HEK293T (cell line): Measurements from ENCODE around the gene TSPAN2.

Experiments
- CTCF ChIA-PET: fragments of 350-600 bp; formaldehyde crosslinking; extraction: SDS; loops from one replicate; lab custom pipeline; 2021; ENCODE audit warnings: antibody characterized with exemption, inconsistent platforms; lab: Yijun Ruan, JAX
- POLR2A ChIA-PET: fragments of 350-600 bp; formaldehyde crosslinking; extraction: SDS; loops from one replicate; lab custom pipeline; 2020; ENCODE audit warnings: antibody characterized with exemption, inconsistent platforms; lab: Yijun Ruan, JAX
- DNase-seq: peaks from one replicate; pipeline ENCODE4 v3.0.0; 2012; ENCODE audit warnings: mixed read lengths; ENCODE audit errors: extremely low spot score
- ARNT ChIP-seq: fragments of 450-650 bp; IDR thresholded peaks from 2 replicates; pipeline ENCODE4 v1.6.1; 2017; ENCODE audit warnings: mild to moderate bottlenecking
- BHLHE40 ChIP-seq: fragments of 450-650 bp; IDR thresholded peaks from 2 replicates; pipeline ENCODE4 v1.6.1; 2016; ENCODE audit warnings: mild to moderate bottlenecking, moderate library complexity, borderline replicate concordance
- CTBP1 ChIP-seq: fragments of 450-650 bp; IDR thresholded peaks from 2 replicates; pipeline ENCODE4 v1.6.1; 2016; ENCODE audit warnings: borderline replicate concordance
- ELF4 ChIP-seq: fragments of 450-650 bp; IDR thresholded peaks from 2 replicates; pipeline ENCODE4 v1.6.1; 2017; ENCODE audit warnings: antibody characterized with exemption
- FOXA1 ChIP-seq: fragments of 450-650 bp; IDR thresholded peaks from 2 replicates; pipeline ENCODE4 v1.6.1; 2016; ENCODE audit warnings: mild to moderate bottlenecking
- FOXK2 ChIP-seq: fragments of 450-650 bp; IDR thresholded peaks from 2 replicates; pipeline ENCODE4 v1.6.1; 2016; ENCODE audit warnings: mild to moderate bottlenecking
- FOXM1 ChIP-seq: fragments of 450-650 bp; IDR thresholded peaks from 2 replicates; pipeline ENCODE4 v1.6.1; 2017; ENCODE audit warnings: mild to moderate bottlenecking, borderline replicate concordance
- HDGF ChIP-seq: fragments of 450-650 bp; IDR thresholded peaks from 2 replicates; pipeline ENCODE4 v1.6.1; 2017; ENCODE audit warnings: antibody characterized with exemption, borderline replicate concordance
- L3MBTL2 ChIP-seq: fragments of 450-650 bp; conservative IDR thresholded peaks from 2 replicates; pipeline ENCODE4 v1.6.1; 2016; ENCODE audit warnings: mild to moderate bottlenecking
- LEF1 ChIP-seq: fragments of 450-650 bp; IDR thresholded peaks from 2 replicates; pipeline ENCODE4 v1.6.1; 2017; ENCODE audit warnings: mild to moderate bottlenecking, borderline replicate concordance
- NFRKB ChIP-seq: fragments of 450-650 bp; IDR thresholded peaks from 2 replicates; pipeline ENCODE4 v1.6.1; 2016; ENCODE audit warnings: mild to moderate bottlenecking, moderate library complexity
- PKNOX1 ChIP-seq: fragments of 450-650 bp; IDR thresholded peaks from 2 replicates; pipeline ENCODE4 v1.6.1; 2016
- SP1 ChIP-seq: fragments of 450-650 bp; IDR thresholded peaks from 2 replicates; pipeline ENCODE4 v1.6.1; 2017
- SUZ12 ChIP-seq: fragments of 450-650 bp; IDR thresholded peaks from 2 replicates; pipeline ENCODE4 v1.6.1; 2016; ENCODE audit warnings: mild to moderate bottlenecking
- TARDBP ChIP-seq: fragments of 450-650 bp; IDR thresholded peaks from 2 replicates; pipeline ENCODE4 v1.6.1; 2016
- ZNF384 ChIP-seq: fragments of 450-650 bp; IDR thresholded peaks from 2 replicates; pipeline ENCODE4 v1.6.1; 2016

TSPAN2 gene

GRCh38 chr1:115129071-115129640 lies 39.9 kb upstream of the TSPAN2 start:
- no peak for TF ChIP-seq L3MBTL2
- DNase-seq, result no peak
- ChIA-PET POLR2A (no interaction called here), CTCF (interaction anchor here (1.3 kb wide), 1 partner anchor 9 kb away, joined by 3 read pairs; no protein-coding TSS in a partner anchor)

GRCh38 chr1:115127539-115127938 lies 38.2 kb upstream of the TSPAN2 start:
- CTCF ChIA-PET, result interaction anchor here (0.7 kb wide), 1 partner anchor 12 kb away, joined by 3 read pairs; no protein-coding TSS in a partner anchor
- TF ChIP-seq NFRKB (no peak), SP1 (no peak), FOXK2 (no peak), L3MBTL2 (no peak), CTBP1 (no peak), TARDBP (no peak)
- POLR2A ChIA-PET, result no interaction called here

GRCh38 chr1:115126516-115126915 lies 37.2 kb upstream of the TSPAN2 start:
- no peak for TF ChIP-seq NFRKB
- TF ChIP-seq FOXK2, result no peak
- no peak for TF ChIP-seq PKNOX1
- TF ChIP-seq ELF4, result no peak
- TF ChIP-seq L3MBTL2, result no peak
- no peak for TF ChIP-seq HDGF
- TF ChIP-seq LEF1, result no peak
- TF ChIP-seq SUZ12, result no peak
- TF ChIP-seq SP1, result no peak
- no peak for TF ChIP-seq BHLHE40
- no peak for TF ChIP-seq CTBP1
- TF ChIP-seq TARDBP, result no peak
- TF ChIP-seq ZNF384, result no peak
- ChIA-PET CTCF (interaction anchor here (0.9 kb wide), 1 partner anchor 149 kb away, joined by 3 read pairs; no protein-coding TSS in a partner anchor), POLR2A (no interaction called here)
- DNase-seq, result no peak

More at GRCh38 chr1:115127539-115127938, 38.2 kb upstream of the TSPAN2 start:
- DNase-seq, result no peak

- ChIA-PET POLR2A (no interaction called here), CTCF (interaction anchor here (1.1 kb wide), 1 partner anchor 473 kb away, joined by 3 read pairs; no protein-coding TSS in a partner anchor)
- TF ChIP-seq SP1, result no peak
- TF ChIP-seq FOXM1, result no peak
- no peak for TF ChIP-seq CTBP1
- no peak for DNase-seq
Measured at GRCh38 chr1:115123116-115123515, 33.8 kb upstream of the TSPAN2 start.

GRCh38 chr1:115121793-115122192 lies 32.5 kb upstream of the TSPAN2 start:
- no peak for TF ChIP-seq NFRKB
- CTCF ChIA-PET, result no interaction called here
- no peak for DNase-seq
- POLR2A ChIA-PET, result no interaction called here

- no peak for DNase-seq
- ChIA-PET CTCF (no interaction called here), POLR2A (no interaction called here)
- no peak for TF ChIP-seq SP1
- no peak for TF ChIP-seq FOXM1
- TF ChIP-seq FOXA1, result no peak
Measured at GRCh38 chr1:115120296-115120695, 31.0 kb upstream of the TSPAN2 start.

- DNase-seq, result no peak
- TF ChIP-seq TARDBP (no peak), LEF1 (no peak), FOXA1 (no peak), HDGF (no peak), SUZ12 (no peak), ARNT (no peak), PKNOX1 (no peak), BHLHE40 (no peak), ZNF384 (no peak)
- CTCF ChIA-PET, result no interaction called here
- POLR2A ChIA-PET, result no interaction called here
Measured at GRCh38 chr1:115118611-115119010, 29.3 kb upstream of the TSPAN2 start.

- no peak for DNase-seq
- POLR2A ChIA-PET, result no interaction called here
- CTCF ChIA-PET, result no interaction called here
- TF ChIP-seq PKNOX1 (no peak), CTBP1 (no peak), FOXK2 (no peak), FOXM1 (no peak), NFRKB (no peak), SP1 (no peak), ELF4 (no peak), HDGF (no peak), ZNF384 (no peak), TARDBP (no peak), BHLHE40 (no peak), LEF1 (no peak), ARNT (no peak), FOXA1 (no peak), SUZ12 (no peak), L3MBTL2 (no peak)
Measured at GRCh38 chr1:115118086-115118485, 28.8 kb upstream of the TSPAN2 start.
